H4 (cell line): ENCODE measurements around the gene EVC. TPM values are rescaled to one million over a fixed set of nuclear protein-coding genes. Genes with fewer than 3 reads are reported as not detected.
"Not testable (repeated sequence)": the region's sequence is repeated elsewhere in the genome, so short reads cannot be mapped to it uniquely, and the experiment has no call there.

ENCODE experiments used
- DNase-seq: peaks from one replicate; pipeline ENCODE4 v3.0.0-alpha.2; 2015; ENCODE audit warnings: low spot score
- total RNA-seq: library from RNA; depleted of rRNA; stranded (reverse); fragments of >200 nt; shearing (Covaris generic); gene quantifications from 2 replicates; pipeline ENCODE4 v1.2.3, GENCODE V29; 2014; rRNA removed

Gene EVC
- total RNA-seq, 1 experiment from 2014 or later: 6.7 TPM

DNA sequence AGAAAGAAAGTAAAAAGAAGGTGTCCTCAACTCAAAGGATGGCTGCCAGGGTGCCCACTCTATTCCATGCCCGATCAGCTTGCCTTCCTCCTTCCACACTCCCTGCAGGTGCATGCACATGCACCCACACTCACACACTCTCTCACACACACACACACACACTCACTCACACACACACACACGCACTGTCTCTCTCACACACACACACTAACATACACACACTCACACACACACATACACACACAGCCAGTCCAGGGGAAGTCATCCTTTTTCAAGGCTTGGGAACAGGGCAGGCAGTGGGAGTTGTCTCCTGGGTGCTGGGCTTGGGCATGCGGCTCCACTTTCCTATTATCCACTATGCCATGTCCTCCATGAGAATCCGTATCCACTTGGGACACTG lies 131.5 kb downstream of the EVC start:
- no peak for DNase-seq

DNA sequence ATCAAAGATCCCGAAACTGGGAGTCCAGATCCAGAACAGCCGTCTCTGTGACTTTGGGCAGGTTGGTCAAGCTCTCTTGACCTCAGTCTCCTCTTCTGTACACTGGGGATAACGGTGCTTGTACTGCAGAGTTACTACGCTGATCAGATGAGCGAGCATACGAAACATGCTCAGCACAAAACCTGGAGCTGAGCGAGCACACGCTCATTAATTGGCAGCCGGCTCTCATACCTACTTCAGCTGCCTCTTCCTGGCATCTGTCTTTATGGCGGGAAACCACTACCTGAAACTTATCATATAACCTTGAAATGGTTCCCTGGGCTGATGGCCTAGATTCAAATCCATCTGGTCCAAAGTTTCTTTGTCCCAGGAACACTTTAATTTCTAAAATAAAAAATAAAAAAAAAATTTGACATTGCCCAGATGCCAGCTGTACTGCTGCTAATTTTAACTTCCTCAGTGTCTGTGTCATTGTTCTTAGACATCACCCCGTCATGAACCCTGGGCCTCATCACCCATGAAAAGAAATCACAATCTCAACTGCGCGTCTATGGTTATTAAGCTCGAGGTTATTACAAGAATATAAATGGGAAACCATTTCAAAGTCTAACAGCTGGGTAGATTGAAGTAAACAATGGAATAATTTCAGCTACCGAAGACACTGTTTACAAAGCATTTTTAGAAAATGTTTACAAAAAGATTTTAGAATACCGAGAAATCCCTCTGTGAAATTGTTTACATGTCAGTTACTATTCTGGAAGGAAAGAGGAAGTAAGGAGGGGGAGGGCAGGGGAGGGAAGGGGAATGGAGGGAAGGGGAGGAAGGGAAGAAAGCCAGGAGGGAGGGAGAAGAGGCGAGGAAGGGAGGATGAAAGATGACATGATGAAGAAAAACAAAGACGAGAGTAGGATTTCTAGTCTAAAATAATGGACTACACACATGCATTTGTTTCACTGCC lies 132.9 kb downstream of the EVC start:
- no peak for DNase-seq

DNA sequence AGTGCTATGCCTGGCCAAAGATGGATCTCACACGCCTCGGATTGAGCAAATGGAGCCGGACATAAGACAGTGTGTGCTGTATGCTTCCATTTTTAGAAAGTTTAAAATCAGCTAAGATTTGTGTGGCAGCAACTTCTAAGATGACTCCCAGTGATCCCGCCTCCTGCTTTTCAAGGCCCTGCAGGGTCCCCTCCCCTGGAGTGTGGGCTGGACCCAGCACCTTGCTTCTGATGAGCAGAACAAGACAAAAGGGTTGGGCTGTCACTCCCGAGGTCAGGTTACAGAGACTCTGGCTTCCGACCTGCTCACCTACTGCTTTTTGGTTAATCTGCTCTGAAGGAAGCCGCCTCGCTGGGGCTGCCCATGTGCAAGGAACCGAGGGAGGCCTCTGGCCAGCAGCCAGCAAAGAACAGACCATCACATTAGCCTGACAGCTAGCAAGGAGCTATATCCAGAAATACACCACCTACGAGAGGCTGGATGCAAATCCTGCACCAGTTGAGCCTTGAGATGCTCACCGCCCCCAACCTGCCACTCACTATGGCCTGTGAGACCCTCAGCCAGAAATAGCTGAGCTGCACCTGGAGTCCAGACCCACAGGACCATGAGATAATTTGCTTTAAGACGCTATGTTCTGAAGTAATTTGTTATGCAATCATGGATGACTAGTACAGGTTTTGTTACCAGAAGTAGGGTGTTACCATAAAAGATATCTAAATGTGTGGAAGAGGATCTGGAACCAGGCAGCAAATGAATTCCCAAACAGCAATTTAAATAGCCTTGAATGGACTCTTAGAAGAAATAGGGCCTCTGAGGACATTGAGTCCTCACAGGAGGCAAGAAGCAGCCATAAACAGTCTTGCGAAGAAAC lies 134.3 kb downstream of the EVC start:
- DNase-seq: no peak

DNA sequence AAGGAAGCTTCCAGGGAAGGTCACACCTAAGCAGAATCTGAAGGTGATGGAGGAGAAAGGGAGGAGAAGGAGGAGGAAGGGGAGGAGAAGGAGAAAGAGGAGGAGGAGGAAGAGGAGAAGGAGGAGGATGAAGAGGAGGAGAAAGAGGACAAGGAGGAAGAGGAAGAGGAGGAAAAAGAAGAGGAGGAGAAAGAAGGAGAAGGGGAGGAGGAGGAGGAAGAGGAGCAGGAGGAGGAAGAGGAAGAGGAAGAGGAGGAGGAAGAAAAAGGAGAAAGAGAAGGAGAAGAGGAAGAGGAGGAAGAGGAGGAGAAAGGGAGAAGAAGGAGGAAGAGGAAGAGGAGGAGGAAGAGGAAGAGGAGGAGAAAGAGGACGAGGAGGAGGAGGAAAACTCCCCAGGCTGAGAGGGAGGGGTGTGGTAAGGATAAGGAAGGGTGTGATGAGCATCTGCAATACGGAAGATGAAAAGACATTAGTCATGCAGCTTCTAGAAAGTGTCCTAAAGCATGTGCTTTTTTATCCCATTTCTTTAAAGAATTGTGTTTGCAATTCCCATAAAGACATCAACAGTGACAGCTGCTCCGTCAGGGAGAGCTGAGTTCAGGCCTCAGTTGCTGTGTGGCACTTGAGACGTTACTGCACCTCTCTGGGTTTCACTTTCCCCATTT lies 140.8 kb downstream of the EVC start:
- DNase-seq: no peak

DNA sequence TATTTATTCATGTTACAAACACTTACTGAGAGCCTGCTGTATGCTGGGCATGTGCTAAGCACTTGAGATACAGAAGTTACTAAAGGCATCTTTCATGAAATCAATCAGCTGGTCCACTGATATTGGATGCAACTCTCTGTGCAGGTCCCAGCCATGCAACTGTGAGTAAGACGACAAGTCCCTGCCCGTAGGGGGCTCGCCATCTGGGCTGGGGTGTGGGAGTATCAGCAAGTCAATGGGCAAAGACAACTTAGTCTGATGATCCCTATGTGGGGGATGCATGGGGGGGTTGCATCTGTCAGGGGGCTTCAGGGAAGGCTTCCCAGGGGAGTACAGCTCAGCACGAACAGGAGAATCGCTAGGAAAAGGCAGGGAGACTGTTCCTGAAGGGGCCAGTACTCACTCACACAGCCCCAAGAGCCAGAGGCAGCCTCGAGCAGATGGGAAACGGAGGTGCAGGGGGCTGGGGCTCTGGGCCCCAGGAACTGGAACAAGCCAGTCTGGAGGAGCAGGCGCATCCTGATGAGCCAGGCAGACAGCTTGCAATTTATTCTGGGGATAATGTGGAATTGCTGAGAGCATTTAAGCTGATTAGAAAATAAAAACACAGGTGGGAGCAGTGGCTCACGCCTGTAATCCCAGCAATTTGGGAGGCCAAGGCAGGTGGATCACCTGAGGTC lies 141.7 kb downstream of the EVC start:
- DNase-seq: no peak

DNA sequence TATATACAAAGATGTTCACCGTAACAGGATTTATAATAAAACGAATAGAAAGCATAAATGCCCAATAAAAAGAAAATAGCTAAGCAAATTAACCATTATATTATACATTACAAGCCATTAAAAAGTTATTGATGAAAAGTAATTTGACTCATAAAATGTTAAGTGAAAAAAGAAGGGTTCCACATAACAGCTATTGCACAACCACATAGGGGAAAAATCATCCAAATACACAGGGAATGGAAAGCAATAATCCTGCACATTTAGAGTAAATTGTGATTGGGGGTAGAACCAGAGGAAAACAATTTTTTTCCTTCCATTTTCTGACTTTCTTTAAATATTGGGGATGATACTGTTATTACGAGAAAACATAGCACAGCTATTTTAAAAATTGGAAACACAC lies 143.9 kb downstream of the EVC start:
- DNase-seq: no peak

DNA sequence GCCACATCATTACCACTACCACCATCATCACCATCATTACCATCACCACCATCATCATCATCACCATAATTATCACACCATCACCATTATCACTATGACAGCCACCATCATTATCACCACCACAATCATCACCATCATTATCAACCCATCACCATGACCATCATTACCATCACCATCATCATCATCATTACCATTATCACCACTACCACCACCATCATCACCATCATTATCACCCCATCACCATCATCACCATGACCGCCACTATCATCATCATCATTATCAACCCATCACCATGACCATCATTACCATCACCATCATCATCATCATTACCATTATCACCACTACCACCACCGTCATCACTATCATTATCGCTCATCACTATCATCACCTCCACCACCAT lies 145.4 kb downstream of the EVC start:
- not testable (repeated sequence) for DNase-seq

DNA sequence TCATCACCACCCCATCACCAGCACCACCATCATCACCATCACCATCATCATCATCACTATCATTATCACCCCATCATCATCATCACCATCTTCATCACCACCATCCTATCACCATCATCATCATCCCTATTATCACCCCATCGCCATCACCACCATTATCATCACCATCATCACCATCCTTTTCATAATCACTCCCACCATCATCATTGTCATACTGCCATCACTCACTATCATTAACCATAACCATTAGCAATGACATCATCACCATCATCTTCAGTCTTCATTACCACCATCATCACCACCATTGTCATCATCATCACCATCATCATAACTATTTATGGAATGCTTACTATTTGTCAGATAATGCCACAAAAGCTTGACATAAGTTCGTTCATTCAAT lies 146.2 kb downstream of the EVC start:
- DNase-seq: no peak

DNA sequence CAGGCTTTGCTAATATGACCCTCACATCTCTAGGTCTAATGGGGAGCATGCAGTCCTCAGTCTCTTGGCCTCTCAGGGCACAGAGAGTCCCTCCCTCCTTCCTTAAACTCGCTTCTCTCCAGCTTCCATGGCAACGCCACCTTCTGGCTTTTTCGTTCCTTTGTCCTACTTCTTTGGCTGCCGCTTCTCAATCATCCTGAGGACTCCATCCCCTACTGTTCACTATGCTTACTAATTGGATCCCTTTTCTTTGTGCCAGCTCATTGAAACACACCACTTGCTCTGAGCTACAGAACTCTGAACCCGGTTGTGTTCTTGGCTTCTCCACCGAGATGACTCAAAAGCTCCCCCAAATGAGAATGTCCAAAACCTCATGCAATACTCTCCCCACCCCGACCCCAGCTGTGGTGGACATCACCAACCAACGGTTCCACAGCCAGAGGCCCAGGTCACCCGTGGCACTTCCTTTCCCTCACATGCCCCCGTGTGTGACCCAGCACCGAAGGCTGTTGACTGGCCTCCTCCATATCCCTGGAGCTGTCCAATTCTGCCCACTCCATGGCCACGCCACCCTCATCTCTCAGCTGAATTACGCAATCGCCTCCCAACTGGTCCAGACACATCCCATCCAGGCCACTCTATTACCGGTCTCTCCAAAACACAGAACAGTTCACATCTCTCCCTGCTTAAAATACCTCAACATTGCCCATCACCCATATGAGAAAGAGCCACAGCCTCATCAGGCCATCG lies 147.2 kb downstream of the EVC start:
- no peak for DNase-seq

DNA sequence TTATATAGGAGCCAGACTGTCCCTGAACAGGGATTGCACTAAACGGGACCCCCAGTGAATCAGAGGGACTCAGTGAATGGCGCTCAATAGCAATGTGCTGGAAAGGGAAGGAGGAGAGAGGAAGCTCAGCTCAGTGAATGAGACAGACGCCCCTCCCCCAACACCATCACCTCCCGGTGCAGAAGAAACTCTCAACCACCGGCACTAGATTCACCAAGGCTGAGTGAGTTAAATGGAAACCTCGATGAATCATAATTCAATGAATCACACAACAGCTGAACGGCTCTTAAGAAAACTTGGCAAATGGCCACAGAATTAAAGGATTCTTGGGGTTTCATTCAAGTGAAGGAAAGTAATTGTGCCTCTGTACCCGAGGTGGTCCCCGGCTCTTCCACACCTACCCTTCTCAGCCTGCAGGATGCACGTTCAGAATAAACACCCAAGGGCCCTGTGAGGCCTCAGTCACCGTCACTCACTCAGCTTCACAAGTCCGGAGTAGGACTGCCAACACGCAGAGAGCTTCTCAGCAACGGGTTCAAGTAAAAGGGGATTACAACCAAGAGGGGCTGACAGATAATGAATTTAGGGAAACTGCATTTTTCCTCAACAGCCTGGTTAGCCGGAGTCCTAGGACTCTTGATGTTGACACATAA lies 152.6 kb downstream of the EVC start:
- peak; percentile 88 for DNase-seq

Other genes starting within 250 kb of the EVC start
- 1.3 and 2.3 TPM in 2 replicates for gene EVC2, start 2.6 kb upstream of the EVC start, total RNA-seq
- 33.0 and 37.7 TPM in 2 replicates for gene CRMP1, start 181.9 kb downstream of the EVC start, total RNA-seq